ENCODE data around the gene ATG7.

Gene ATG7

DNA sequence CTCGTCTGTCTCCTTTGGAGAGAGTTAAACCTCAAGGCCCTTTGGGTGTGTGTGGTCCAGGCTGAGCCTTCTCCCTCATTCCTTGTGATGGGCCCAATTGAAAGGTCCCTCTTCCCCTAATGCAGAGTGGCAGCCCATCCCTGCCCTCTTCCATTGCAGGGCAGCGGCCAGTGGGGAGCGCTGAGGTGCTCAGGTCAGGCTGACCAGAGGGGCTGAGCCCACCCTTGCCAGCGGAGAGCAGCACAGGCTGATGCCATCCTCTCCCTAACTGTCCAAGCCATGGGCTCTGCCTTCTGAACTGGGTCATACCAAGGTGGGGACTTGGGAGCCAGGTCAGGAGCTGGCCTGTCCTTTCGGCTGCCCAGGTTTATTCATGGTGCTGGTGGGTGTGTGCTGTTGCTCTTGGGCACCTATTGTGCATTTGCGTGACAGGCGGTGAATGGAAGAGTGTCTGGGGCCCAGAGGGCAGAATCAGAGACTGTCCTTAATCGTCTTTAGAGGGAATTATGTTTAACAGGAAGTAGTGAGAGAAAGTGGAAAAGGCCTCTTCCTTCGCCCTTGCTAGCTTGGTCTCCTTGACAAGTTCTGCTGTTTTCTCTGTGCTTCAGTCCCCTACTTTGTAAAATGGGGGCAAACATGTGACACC is 274.6 kb downstream of the ATG7 start:
- no peak for ATAC-seq
- TF ChIP-seq, protein P1, sequence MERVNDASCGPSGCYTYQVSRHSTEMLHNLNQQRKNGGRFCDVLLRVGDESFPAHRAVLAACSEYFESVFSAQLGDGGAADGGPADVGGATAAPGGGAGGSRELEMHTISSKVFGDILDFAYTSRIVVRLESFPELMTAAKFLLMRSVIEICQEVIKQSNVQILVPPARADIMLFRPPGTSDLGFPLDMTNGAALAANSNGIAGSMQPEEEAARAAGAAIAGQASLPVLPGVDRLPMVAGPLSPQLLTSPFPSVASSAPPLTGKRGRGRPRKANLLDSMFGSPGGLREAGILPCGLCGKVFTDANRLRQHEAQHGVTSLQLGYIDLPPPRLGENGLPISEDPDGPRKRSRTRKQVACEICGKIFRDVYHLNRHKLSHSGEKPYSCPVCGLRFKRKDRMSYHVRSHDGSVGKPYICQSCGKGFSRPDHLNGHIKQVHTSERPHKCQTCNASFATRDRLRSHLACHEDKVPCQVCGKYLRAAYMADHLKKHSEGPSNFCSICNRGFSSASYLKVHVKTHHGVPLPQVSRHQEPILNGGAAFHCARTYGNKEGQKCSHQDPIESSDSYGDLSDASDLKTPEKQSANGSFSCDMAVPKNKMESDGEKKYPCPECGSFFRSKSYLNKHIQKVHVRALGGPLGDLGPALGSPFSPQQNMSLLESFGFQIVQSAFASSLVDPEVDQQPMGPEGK (CRISPR knock-in tag; IDR thresholded peaks at IDR 0.05; ENCODE audit: borderline replicate concordance): no peak
- TF ChIP-seq, protein P2, sequence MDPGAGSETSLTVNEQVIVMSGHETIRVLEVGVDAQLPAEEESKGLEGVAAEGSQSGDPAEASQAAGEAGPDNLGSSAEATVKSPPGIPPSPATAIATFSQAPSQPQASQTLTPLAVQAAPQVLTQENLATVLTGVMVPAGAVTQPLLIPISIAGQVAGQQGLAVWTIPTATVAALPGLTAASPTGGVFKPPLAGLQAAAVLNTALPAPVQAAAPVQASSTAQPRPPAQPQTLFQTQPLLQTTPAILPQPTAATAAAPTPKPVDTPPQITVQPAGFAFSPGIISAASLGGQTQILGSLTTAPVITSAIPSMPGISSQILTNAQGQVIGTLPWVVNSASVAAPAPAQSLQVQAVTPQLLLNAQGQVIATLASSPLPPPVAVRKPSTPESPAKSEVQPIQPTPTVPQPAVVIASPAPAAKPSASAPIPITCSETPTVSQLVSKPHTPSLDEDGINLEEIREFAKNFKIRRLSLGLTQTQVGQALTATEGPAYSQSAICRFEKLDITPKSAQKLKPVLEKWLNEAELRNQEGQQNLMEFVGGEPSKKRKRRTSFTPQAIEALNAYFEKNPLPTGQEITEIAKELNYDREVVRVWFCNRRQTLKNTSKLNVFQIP (CRISPR knock-in tag; IDR thresholded peaks at IDR 0.05; ENCODE audit: borderline replicate concordance, low read depth): no peak
- TF ChIP-seq BACH2 (CRISPR knock-in tag; IDR thresholded peaks at IDR 0.05; ENCODE audit: borderline replicate concordance): no peak
- no peak for TF ChIP-seq SNAI2 (CRISPR knock-in tag; IDR thresholded peaks at IDR 0.05)
- no peak for TF ChIP-seq ESRRG (CRISPR knock-in tag; IDR thresholded peaks at IDR 0.05)
- no peak for TF ChIP-seq ISL1 (CRISPR knock-in tag; IDR thresholded peaks at IDR 0.05)
- TF ChIP-seq ARNTL (CRISPR knock-in tag; IDR thresholded peaks at IDR 0.05; ENCODE audit: borderline replicate concordance, low read depth): no peak
- no peak for TF ChIP-seq OSR1 (CRISPR knock-in tag; IDR thresholded peaks at IDR 0.05)
- TF ChIP-seq, protein P3, sequence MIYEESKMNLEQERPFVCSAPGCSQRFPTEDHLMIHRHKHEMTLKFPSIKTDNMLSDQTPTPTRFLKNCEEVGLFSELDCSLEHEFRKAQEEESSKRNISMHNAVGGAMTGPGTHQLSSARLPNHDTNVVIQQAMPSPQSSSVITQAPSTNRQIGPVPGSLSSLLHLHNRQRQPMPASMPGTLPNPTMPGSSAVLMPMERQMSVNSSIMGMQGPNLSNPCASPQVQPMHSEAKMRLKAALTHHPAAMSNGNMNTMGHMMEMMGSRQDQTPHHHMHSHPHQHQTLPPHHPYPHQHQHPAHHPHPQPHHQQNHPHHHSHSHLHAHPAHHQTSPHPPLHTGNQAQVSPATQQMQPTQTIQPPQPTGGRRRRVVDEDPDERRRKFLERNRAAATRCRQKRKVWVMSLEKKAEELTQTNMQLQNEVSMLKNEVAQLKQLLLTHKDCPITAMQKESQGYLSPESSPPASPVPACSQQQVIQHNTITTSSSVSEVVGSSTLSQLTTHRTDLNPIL (CRISPR knock-in tag; IDR thresholded peaks at IDR 0.05; ENCODE audit: low read depth): no peak
- no peak for TF ChIP-seq ZFP30 (CRISPR knock-in tag; IDR thresholded peaks at IDR 0.05)
- TF ChIP-seq TCF4 (CRISPR knock-in tag; IDR thresholded peaks at IDR 0.05; ENCODE audit: borderline replicate concordance): no peak
- TF ChIP-seq, protein P4, sequence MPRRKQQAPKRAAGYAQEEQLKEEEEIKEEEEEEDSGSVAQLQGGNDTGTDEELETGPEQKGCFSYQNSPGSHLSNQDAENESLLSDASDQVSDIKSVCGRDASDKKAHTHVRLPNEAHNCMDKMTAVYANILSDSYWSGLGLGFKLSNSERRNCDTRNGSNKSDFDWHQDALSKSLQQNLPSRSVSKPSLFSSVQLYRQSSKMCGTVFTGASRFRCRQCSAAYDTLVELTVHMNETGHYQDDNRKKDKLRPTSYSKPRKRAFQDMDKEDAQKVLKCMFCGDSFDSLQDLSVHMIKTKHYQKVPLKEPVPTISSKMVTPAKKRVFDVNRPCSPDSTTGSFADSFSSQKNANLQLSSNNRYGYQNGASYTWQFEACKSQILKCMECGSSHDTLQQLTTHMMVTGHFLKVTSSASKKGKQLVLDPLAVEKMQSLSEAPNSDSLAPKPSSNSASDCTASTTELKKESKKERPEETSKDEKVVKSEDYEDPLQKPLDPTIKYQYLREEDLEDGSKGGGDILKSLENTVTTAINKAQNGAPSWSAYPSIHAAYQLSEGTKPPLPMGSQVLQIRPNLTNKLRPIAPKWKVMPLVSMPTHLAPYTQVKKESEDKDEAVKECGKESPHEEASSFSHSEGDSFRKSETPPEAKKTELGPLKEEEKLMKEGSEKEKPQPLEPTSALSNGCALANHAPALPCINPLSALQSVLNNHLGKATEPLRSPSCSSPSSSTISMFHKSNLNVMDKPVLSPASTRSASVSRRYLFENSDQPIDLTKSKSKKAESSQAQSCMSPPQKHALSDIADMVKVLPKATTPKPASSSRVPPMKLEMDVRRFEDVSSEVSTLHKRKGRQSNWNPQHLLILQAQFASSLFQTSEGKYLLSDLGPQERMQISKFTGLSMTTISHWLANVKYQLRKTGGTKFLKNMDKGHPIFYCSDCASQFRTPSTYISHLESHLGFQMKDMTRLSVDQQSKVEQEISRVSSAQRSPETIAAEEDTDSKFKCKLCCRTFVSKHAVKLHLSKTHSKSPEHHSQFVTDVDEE (CRISPR knock-in tag; IDR thresholded peaks at IDR 0.05): no peak
- no peak for TF ChIP-seq ZNF70 (CRISPR knock-in tag; IDR thresholded peaks at IDR 0.05)
- TF ChIP-seq ZNF565 (CRISPR knock-in tag; conservative IDR thresholded peaks at IDR 0.05; ENCODE audit: low read depth): no peak

DNA sequence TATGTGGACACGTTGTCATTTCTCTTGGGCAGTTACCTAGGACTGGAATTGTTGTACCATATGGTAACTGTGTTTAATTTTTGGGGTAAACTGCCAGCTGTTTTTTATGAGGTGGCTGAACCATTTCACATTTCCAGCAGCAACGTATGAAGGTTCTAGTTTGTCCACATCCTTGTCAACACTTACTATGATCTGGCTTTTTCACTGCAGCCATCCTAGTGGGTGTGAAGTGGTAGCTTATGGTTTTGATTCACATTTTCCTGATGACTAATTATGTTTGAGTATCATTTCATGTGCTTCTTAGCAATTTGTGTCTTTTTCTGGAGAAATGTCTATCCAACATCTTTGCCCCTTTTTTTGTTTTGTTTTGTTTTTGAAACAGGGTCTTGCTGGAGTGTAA is 275.3 kb downstream of the ATG7 start:
- no peak for TF ChIP-seq TCF4 (CRISPR knock-in tag; IDR thresholded peaks at IDR 0.05; ENCODE audit: borderline replicate concordance)
- TF ChIP-seq, protein P1 (CRISPR knock-in tag; IDR thresholded peaks at IDR 0.05; ENCODE audit: borderline replicate concordance): no peak
- TF ChIP-seq, protein P3 (CRISPR knock-in tag; IDR thresholded peaks at IDR 0.05; ENCODE audit: low read depth): no peak
- TF ChIP-seq ARNTL (CRISPR knock-in tag; IDR thresholded peaks at IDR 0.05; ENCODE audit: borderline replicate concordance, low read depth): no peak
- no peak for TF ChIP-seq ZFP3 (CRISPR knock-in tag; IDR thresholded peaks at IDR 0.05)
- TF ChIP-seq ZNF565 (CRISPR knock-in tag; conservative IDR thresholded peaks at IDR 0.05; ENCODE audit: low read depth): no peak
- no peak for TF ChIP-seq ESRRG (CRISPR knock-in tag; IDR thresholded peaks at IDR 0.05)
- TF ChIP-seq GLIS3 (CRISPR knock-in tag; IDR thresholded peaks at IDR 0.05): no peak
- TF ChIP-seq, protein P4 (CRISPR knock-in tag; IDR thresholded peaks at IDR 0.05): no peak
- TF ChIP-seq CSDC2 (CRISPR knock-in tag; IDR thresholded peaks at IDR 0.05): no peak
- TF ChIP-seq, protein P2 (CRISPR knock-in tag; IDR thresholded peaks at IDR 0.05; ENCODE audit: borderline replicate concordance, low read depth): no peak
- no peak for TF ChIP-seq SNAI2 (CRISPR knock-in tag; IDR thresholded peaks at IDR 0.05)
- TF ChIP-seq RARB (CRISPR knock-in tag; IDR thresholded peaks at IDR 0.05): no peak
- ATAC-seq: no peak
